ENCODE results near the gene AEBP2.

Gene AEBP2

GRCh38 chr12:19561411-19561961 is 122.2 kb downstream of the AEBP2 start:
- peak; percentile 16 for DNase-seq

Measured in fibroblast of skin of back (primary cell).